ENCODE data around the gene KRT79. TPM values are rescaled to one million over a fixed set of nuclear protein-coding genes. Genes with fewer than 3 reads are reported as not detected.

Gene KRT79
- total and polyA plus RNA-seq, 5 donors: 0.09 TPM; not detected in 4

DNA sequence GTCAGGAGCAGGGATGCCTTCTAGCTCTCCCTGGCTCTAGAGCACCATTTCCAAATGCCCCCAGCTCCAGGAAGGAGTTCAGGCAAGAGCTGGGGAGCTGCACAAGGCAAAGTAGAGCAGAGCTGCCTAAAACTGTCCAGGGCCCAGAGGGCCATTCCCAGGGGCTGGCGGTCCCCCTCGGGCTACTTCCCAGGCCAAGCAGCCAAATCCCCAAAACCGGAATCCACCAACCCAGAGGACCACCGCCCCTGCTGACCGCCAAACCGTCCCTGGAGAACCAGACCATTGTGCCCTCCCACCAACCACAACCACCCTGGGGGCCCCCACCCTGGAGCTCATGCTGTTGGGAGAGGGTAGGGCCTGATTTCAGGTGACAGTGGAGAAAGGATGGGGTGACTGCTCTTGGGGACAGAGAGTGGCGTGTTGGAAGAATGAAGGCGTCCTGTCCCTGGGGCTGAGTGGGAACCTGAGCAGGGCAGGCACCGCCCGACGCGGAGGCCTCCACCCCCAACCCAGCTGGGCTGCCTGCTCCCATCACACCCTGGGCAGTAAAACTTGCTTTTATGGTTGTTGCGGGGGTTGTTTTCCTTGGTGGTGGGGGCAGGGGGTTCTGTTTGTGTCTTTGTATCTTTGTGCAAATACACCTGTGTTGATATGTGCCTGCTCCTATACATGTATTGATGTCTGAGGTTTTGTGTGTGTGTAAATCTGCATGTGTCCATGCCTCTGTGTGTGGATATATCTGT, 38.7 kb upstream of the KRT79 start:
- DNase-seq (no peak), ATAC-seq (no peak)
- intact Hi-C loops (cut with DNase I): loop anchor here (5.0 to 10.0 kb wide), 4 partner anchors 208 to 718 kb away; no protein-coding TSS in a partner anchor
- Histone ChIP-seq H3K27ac (ENCODE audit: low read length) (no peak overlapping the region), H3K4me3 (ENCODE audit: low read length) (no peak overlapping the region), H3K9me3 (ENCODE audit: control insufficient read depth, low read length) (no peaks in the 10 kb centered on the region), H3K4me1 (ENCODE audit: control insufficient read depth, insufficient read depth, low read length) (peaks cover 6% of the 10 kb centered on the region), H3K27me3 (ENCODE audit: control insufficient read depth, insufficient read depth) (no peaks in the 10 kb centered on the region)
- whole genome bisulfite sequencing: 93% methylated on average over 13 of the region's 13 CpGs

DNA sequence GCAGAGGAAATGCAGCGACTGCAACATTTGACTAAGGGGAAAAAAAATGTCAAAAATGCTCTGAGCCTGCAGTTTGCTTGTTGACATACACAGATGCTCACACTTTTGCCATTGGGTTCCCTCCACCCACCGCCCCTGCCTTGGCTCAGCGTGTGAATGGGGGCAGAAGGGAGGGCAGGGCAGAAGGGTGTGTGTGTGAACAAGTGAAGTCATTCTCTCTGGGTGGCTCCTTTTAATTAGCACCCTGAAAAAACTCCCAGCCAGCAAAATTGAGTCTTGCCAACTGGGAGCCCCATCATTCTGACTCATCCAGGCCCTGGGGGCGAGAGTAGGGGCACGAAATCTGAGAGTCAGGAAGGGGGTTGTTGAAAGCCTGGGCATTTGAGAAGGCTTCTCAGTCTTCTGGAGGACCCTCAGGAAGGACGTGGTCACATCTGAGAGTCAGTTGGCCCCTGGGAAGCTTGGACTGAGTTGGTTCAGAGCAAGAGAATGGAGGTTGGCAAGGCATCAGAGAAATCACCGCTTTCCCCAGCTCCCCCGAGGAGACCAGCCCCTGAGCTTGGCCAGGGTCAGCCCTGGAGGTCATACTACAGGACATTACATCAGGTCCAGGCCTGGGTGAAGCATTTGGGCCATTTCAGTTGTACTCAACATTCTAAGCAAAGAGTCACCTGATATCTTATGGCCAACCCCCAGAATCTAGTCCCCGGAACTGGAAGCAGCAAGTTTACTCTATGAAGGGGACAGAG, 37.4 kb upstream of the KRT79 start:
- H3K4me1 ChIP-seq (ENCODE audit: control insufficient read depth, insufficient read depth, low read length): peaks cover 6% of the 10 kb centered on the region
- ATAC-seq (peak in 1 of 2 donors; percentile 46), DNase-seq (peak; percentile 37 to 71 (median 69))
- no peaks in the 10 kb centered on the region for H3K27me3 ChIP-seq (ENCODE audit: control insufficient read depth, insufficient read depth)
- WGBS: 53% methylated on average over 9 of the region's 9 CpGs
- H3K27ac ChIP-seq (ENCODE audit: low read length): peak overlapping the region; percentile 25
- no peaks in the 10 kb centered on the region for H3K9me3 ChIP-seq (ENCODE audit: control insufficient read depth, low read length)
- H3K4me3 ChIP-seq (ENCODE audit: low read length): no peak overlapping the region
- intact Hi-C loops (cut with DNase I): loop anchor here (2.0 to 10.0 kb wide), 5 partner anchors 207 to 717 kb away; no protein-coding TSS in a partner anchor

DNA sequence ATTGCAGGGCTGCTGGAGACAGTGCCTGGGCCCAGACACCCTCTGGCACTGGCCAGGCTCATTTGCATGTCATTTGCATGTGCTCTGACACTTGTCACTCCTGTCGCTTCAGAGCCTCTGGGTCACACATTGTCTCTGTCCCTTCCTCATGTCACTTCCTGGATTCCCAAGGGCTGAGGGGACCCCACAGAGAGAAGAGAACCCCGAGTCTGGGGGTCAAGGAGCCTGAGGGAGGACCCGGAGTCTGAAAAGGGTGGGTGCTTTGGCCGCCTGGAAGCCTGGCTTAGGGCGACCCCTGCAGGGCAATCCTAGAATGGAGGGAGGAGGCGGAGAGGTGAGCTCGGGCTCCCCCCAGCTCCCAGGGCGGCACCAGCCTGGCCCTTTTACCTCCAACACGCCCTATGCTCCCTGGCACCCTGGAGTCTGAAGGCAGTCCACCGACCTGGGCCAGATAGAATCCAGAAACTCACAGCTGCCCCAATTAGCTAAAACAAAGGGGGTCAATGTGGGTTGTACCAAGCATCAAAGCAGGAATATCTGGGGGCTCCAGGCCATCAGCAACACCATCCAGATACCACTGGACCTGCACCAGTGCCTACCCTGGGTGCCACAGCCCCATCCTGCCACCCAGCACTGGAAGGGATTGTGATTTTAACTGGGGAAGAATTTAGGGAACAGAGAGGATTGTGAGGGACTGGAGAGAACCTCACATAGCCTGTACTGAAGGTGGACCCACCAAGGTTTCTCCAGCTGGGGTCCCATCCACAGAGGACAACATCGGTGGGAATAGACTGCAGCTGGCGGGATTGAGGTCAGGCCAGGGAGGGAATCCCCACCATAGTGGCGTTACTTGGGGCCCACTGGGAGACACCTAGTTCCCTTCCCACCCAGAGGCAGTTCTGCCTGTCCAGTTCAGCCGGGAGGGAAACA, 36.5 kb upstream of the KRT79 start:
- 46% methylated on average over 14 of the region's 14 CpGs for WGBS
- no peak overlapping the region for H3K27ac ChIP-seq (ENCODE audit: low read length)
- intact Hi-C loops (cut with DNase I): loop anchor here (2.0 to 10.0 kb wide), 5 partner anchors 206 to 716 kb away; no protein-coding TSS in a partner anchor
- H3K9me3 ChIP-seq (ENCODE audit: control insufficient read depth, low read length): no peaks in the 10 kb centered on the region
- DNase-seq (peak; percentile 58 to 84 (median 83)), ATAC-seq (peak in 1 of 2 donors; percentile 22)
- H3K4me1 ChIP-seq (ENCODE audit: control insufficient read depth, insufficient read depth, low read length): peaks cover 6% of the 10 kb centered on the region
- no peaks in the 10 kb centered on the region for H3K27me3 ChIP-seq (ENCODE audit: control insufficient read depth, insufficient read depth)
- no peak overlapping the region for H3K4me3 ChIP-seq (ENCODE audit: low read length)

DNA sequence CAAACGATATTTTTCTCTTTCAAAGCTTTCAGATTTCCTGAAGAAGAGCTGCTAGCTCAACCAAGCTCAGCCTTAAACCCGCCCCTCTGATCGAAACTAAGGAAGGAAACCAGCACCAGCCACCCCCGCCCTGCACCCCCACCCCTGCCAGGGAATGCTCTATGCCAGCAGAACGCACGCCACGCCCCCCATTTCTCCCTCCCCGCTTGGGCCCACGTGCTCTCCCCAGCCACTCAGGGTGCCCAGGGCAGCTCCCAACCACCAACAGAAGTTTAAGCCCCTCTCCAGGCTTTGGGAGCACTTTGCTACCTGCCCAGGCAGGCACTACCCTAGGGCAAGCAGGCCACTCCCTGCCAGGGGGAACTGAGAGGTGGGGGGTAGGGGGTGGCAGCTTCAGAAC, 33.5 kb upstream of the KRT79 start:
- no peaks in the 10 kb centered on the region for H3K27me3 ChIP-seq (ENCODE audit: control insufficient read depth, insufficient read depth)
- H3K9me3 ChIP-seq (ENCODE audit: control insufficient read depth, low read length): no peaks in the 10 kb centered on the region
- peak; percentile 75 to 91 (median 90) for DNase-seq
- intact Hi-C loops (cut with DNase I): loop anchor here in 2 of 4 donors (5.0 kb wide), 1 partner anchor 285 kb away; no protein-coding TSS in a partner anchor
- H3K4me3 ChIP-seq (ENCODE audit: low read length): no peak overlapping the region
- WGBS: 53% methylated on average over 9 of the region's 9 CpGs
- ATAC-seq: peak; percentile 64 to 74
- H3K4me1 ChIP-seq (ENCODE audit: control insufficient read depth, insufficient read depth, low read length): no peaks in the 10 kb centered on the region
- H3K27ac ChIP-seq (ENCODE audit: low read length): no peak overlapping the region

DNA sequence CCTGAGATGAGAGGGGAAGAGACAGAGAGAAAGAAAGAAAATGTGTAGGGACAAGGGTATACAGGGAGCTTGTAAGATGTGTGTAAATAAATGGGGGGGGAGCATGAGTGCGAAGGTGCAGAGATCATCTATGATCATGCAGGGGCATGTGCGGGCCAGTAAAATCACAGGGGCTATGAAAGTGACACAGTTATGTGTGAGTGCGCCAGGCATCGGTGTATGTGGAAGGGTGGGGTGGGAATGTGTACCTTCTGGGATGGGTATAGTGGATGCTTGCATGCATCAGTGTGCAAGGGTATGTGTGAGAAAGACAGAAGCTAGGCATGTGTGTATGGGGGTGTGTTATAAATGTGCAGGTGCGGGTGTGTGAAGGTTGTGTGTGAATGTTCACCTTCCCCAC, 33.0 kb upstream of the KRT79 start:
- WGBS: 97% methylated on average over 5 of the region's 5 CpGs
- intact Hi-C loops (cut with DNase I): loop anchor here in 2 of 4 donors (5.0 kb wide), 1 partner anchor 285 kb away; no protein-coding TSS in a partner anchor

DNA sequence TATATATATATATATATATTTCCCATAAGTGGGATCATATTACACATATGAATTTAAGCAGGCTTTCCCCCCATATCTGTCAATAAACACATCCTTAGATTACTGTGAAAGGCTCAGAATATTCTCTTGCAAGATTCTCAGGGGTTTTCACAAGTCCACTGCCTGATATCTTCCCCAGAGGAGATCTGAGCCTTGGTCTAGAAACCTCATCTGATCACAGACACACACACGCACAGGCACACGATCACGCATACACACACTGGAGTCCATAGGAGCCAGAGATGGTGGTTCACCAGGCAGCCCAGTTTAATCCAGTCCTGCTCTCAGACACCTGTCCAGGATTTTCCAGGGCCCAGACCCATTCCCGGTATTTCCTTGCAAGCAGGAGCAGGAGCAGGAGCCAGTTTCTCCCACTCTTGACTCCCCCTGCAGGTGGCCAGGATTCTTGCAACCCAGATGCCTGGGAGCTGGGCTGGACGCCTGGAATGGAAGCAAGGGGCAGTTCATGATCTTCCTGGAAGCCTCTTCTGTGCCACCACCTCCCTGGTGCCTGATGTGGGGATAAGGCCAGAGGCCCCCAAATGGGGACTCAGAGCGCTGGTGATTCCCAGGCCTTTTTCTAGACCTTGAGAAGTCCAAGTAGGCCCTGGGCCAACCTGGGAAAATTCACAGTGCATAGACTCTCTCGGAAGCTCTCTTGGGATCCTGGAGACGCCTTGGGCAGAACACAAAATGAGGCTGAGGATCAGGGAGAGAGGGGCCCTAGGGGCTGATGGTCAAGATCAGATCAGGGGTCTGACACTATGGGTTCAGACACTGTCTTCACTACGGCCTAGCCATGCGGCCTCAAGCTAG, 31.2 kb upstream of the KRT79 start:
- Histone ChIP-seq H3K27ac (ENCODE audit: low read length) (no peak overlapping the region), H3K27me3 (ENCODE audit: control insufficient read depth, insufficient read depth) (no peaks in the 10 kb centered on the region), H3K4me3 (ENCODE audit: low read length) (no peak overlapping the region), H3K4me1 (ENCODE audit: control insufficient read depth, insufficient read depth, low read length) (no peaks in the 10 kb centered on the region), H3K9me3 (ENCODE audit: control insufficient read depth, low read length) (no peaks in the 10 kb centered on the region)
- intact Hi-C loops (cut with DNase I): loop anchor here in 2 of 4 donors (5.0 kb wide), 1 partner anchor 283 kb away; no protein-coding TSS in a partner anchor
- DNase-seq: peak; percentile 48 to 83 (median 80)
- WGBS: 49% methylated on average over 10 of the region's 10 CpGs
- ATAC-seq: peak; percentile 68 to 79

More for the DNA sequence above, 33.0 kb upstream of the KRT79 start:
- H3K27me3 ChIP-seq (ENCODE audit: control insufficient read depth, insufficient read depth): no peaks in the 10 kb centered on the region
- no peaks in the 10 kb centered on the region for H3K4me1 ChIP-seq (ENCODE audit: control insufficient read depth, insufficient read depth, low read length)
- H3K9me3 ChIP-seq (ENCODE audit: control insufficient read depth, low read length): no peaks in the 10 kb centered on the region
- no peak overlapping the region for H3K27ac ChIP-seq (ENCODE audit: low read length)
- H3K4me3 ChIP-seq (ENCODE audit: low read length): no peak overlapping the region
- ATAC-seq (no peak), DNase-seq (no peak)

DNA sequence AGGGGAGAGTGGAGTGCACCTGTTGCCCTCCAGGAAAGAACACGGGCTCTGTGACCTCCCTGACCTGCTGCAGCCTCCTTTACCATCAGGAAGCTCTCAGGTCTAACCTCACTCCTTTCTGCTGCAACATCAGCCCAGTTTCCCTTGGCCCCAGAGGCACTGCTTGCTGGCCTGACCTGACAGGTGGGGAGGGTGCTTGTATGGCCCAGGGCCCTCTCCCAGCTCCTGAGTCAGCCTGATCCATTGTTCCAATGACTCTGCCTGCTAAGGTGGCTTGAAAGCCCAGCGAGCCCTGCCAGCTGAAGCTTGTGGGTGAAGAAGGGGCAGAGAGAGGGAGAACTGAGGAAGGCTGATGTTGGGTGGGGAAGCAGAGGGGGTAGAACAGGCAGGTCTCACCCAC, 27.9 kb upstream of the KRT79 start:
- no peak for DNase-seq
- Histone ChIP-seq H3K9me3 (ENCODE audit: control insufficient read depth, low read length) (no peaks in the 10 kb centered on the region), H3K4me1 (ENCODE audit: control insufficient read depth, insufficient read depth, low read length) (no peaks in the 10 kb centered on the region), H3K27ac (ENCODE audit: low read length) (no peak overlapping the region), H3K4me3 (ENCODE audit: low read length) (no peak overlapping the region), H3K27me3 (ENCODE audit: control insufficient read depth, insufficient read depth) (no peaks in the 10 kb centered on the region)
- 64% methylated on average over 2 of the region's 2 CpGs for WGBS
- intact Hi-C loops (cut with DNase I): no loop called here
- no peak for ATAC-seq

DNA sequence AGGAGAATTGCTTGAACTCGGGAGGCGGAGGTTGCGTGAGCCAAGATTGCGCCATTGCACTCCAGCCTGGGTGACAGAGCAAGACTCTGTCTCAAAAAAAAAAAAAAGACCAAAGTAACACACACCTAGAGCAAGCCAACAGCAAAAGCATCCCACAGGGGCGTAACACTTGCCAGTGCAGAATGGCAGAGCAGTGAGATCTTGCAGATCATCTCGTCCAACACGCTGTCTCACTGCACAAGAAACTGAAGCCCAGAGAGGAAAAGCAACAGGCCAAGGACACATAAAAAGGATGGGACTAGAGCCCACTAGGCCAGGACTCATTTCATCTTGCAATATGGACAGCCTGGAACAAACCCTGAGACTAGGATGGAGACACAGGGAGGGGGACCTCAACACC, 27.4 kb upstream of the KRT79 start:
- intact Hi-C loops (cut with DNase I): no loop called here

DNA sequence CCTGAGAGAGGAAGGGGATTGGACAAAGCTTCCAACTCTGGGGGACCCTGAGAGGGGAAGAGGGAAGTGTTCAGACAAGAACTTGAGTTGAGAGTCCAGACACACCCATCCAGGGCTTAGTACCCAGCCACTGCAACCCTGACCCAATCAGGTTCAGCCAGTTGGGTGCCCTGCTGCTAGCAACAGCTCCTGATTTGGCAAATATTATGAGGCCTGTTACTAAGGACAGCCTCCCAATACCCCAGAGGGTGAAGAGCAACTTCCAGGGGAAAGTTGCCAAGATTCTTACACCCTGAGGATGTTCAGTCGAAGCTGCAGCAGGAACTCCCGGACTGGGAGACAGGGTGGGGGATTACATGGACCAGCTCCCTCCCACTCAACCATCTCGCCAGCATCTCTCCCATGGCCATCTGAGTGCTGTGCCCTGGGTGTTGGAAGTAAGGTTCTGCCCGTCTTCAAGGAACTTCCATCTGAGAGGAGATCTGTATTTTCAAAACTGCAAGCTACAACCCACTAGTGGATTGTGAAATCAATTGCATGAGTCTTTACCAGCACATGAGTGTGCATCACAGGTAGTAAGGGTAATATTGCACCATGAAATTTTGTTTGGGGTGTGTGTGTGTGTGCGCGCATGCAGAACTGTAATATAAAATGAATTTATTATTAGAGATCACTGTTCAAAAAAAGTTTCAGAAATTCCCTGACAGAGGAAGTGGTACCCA, 26.2 kb upstream of the KRT79 start:
- Histone ChIP-seq H3K4me3 (ENCODE audit: low read length) (no peak overlapping the region), H3K4me1 (ENCODE audit: control insufficient read depth, insufficient read depth, low read length) (no peaks in the 10 kb centered on the region), H3K9me3 (ENCODE audit: control insufficient read depth, low read length) (no peaks in the 10 kb centered on the region), H3K27me3 (ENCODE audit: control insufficient read depth, insufficient read depth) (no peaks in the 10 kb centered on the region), H3K27ac (ENCODE audit: low read length) (no peak overlapping the region)
- intact Hi-C loops (cut with DNase I): no loop called here
- WGBS: 61% methylated on average over 6 of the region's 6 CpGs
- DNase-seq (no peak), ATAC-seq (peak; percentile 77 to 79)

More for the DNA sequence above, 27.4 kb upstream of the KRT79 start:
- no peak overlapping the region for H3K4me3 ChIP-seq (ENCODE audit: low read length)
- H3K4me1 ChIP-seq (ENCODE audit: control insufficient read depth, insufficient read depth, low read length): no peaks in the 10 kb centered on the region
- no peak for DNase-seq
- no peak for ATAC-seq
- H3K27ac ChIP-seq (ENCODE audit: low read length): no peak overlapping the region
- H3K9me3 ChIP-seq (ENCODE audit: control insufficient read depth, low read length): no peaks in the 10 kb centered on the region
- WGBS: 93% methylated on average over 7 of the region's 7 CpGs
- no peaks in the 10 kb centered on the region for H3K27me3 ChIP-seq (ENCODE audit: control insufficient read depth, insufficient read depth)
